ENCODE measurements around the gene SORCS3. TPM values are rescaled to one million over a fixed set of nuclear protein-coding genes. Genes with fewer than 3 reads are reported as not detected.

SORCS3 gene
- total and polyA plus RNA-seq, 2 donors (not counting 1 experiment from before 2014, with no cell fraction given) = not detected

GRCh38 chr10:104683567-104683966 is 42.5 kb downstream of the SORCS3 start:
- Mint-ChIP-seq H3K27ac (no peak overlapping the region), H3K27me3 (peaks cover 21% of the 10 kb centered on the region), H3K4me3 (no peak overlapping the region), H3K9me3 (ENCODE audit: insufficient read depth) (no peaks in the 10 kb centered on the region), H3K4me1 (no peaks in the 10 kb centered on the region)
- ChIA-PET CTCF (no interaction called here), POLR2A (no interaction called here)
- DNase-seq (no peak), ATAC-seq (ENCODE audit: low read depth) (no peak)
- Histone ChIP-seq H3K9me3 (ENCODE audit: control extremely low read depth in 1 of 3, control insufficient read depth in 2 of 3, insufficient read depth in 1 of 3, low read length in 2 of 3) (no peaks in the 10 kb centered on the region), H3K4me2 (replicated peaks; ENCODE audit: low read depth, low read length, poor library complexity, severe bottlenecking) (no peak overlapping the region), H3K79me2 (ENCODE audit: control insufficient read depth, insufficient read depth, low read length) (no peaks in the 10 kb centered on the region), H3K36me3 (replicated peaks in 1 of 2; ENCODE audit: control extremely low read depth in 1 of 2, control insufficient read depth in 1 of 2, extremely low read depth in 1 of 2, insufficient read depth in 2 of 2, low read length in 1 of 2) (no peaks in the 10 kb centered on the region), H3K4me3 (ENCODE audit: control extremely low read depth in 1 of 5, extremely low read depth in 1 of 5, insufficient read depth in 1 of 5, low read depth in 2 of 5, low read length in 4 of 5) (no peak overlapping the region), H3K27ac (ENCODE audit: low read length in 2 of 2) (no peak overlapping the region), H3K4me1 (ENCODE audit: control insufficient read depth in 2 of 2, insufficient read depth in 2 of 2, low read length in 2 of 2) (no peaks in the 10 kb centered on the region), H3K27me3 (replicated peaks in 1 of 4; ENCODE audit: control extremely low read depth in 1 of 4, control insufficient read depth in 3 of 4, insufficient read depth in 4 of 4, low read length in 3 of 4) (peaks cover 0 to 11% (median 0%) of the 10 kb centered on the region in 4 experiments), H4K20me1 (ENCODE audit: control insufficient read depth, insufficient read depth, low read length, poor library complexity, severe bottlenecking) (no peaks in the 10 kb centered on the region), H3K9ac (ENCODE audit: low read length) (no peak overlapping the region), H2AFZ (ENCODE audit: insufficient read depth, low read depth, low read length, poor library complexity, severe bottlenecking) (no peak overlapping the region)
- WGBS (ENCODE audit: insufficient coverage) = no CpG with 5 or more reads among the region's 1 CpG
- no peak for TF ChIP-seq EZH2 (IDR thresholded peaks at IDR 0.05; ENCODE audit: borderline replicate concordance, insufficient read depth, low read depth, low read length, poor library complexity, severe bottlenecking)
- TF ChIP-seq CTCF (IDR thresholded peaks at IDR 0.05) = no peak
- intact Hi-C loops (cut with micrococcal nuclease) = no loop called here

GRCh38 chr10:104686829-104687228 is 45.7 kb downstream of the SORCS3 start:
- H3K27me3 Mint-ChIP-seq = peaks cover 10% of the 10 kb centered on the region
- H3K4me3 Mint-ChIP-seq = no peak overlapping the region
- no peaks in the 10 kb centered on the region for H3K36me3 ChIP-seq (replicated peaks in 1 of 2; ENCODE audit: control extremely low read depth in 1 of 2, control insufficient read depth in 1 of 2, extremely low read depth in 1 of 2, insufficient read depth in 2 of 2, low read length in 1 of 2)
- no peak overlapping the region for H3K9ac ChIP-seq (ENCODE audit: low read length)
- DNase-seq (no peak), ATAC-seq (ENCODE audit: low read depth) (no peak)
- H3K4me2 ChIP-seq (replicated peaks; ENCODE audit: low read depth, low read length, poor library complexity, severe bottlenecking) = no peak overlapping the region
- H3K27ac Mint-ChIP-seq = no peak overlapping the region
- H3K27me3 ChIP-seq (replicated peaks in 1 of 4; ENCODE audit: control extremely low read depth in 1 of 4, control insufficient read depth in 3 of 4, insufficient read depth in 4 of 4, low read length in 3 of 4) = peaks cover 0 to 7% (median 0%) of the 10 kb centered on the region in 4 experiments
- intact Hi-C loops (cut with micrococcal nuclease) = no loop called here
- ChIA-PET CTCF (no interaction called here), POLR2A (no interaction called here)
- no peaks in the 10 kb centered on the region for H3K9me3 ChIP-seq (ENCODE audit: control extremely low read depth in 1 of 3, control insufficient read depth in 2 of 3, insufficient read depth in 1 of 3, low read length in 2 of 3)
- no peaks in the 10 kb centered on the region for H4K20me1 ChIP-seq (ENCODE audit: control insufficient read depth, insufficient read depth, low read length, poor library complexity, severe bottlenecking)
- no peak overlapping the region for H3K4me3 ChIP-seq (ENCODE audit: control extremely low read depth in 1 of 5, extremely low read depth in 1 of 5, insufficient read depth in 1 of 5, low read depth in 2 of 5, low read length in 4 of 5)
- H3K9me3 Mint-ChIP-seq (ENCODE audit: insufficient read depth) = no peaks in the 10 kb centered on the region
- 88% methylated on average over 1 of the region's 1 CpG for WGBS (ENCODE audit: insufficient coverage)
- TF ChIP-seq CTCF (IDR thresholded peaks at IDR 0.05) (no peak), EZH2 (IDR thresholded peaks at IDR 0.05; ENCODE audit: borderline replicate concordance, insufficient read depth, low read depth, low read length, poor library complexity, severe bottlenecking) (no peak)
- no peaks in the 10 kb centered on the region for H3K4me1 ChIP-seq (ENCODE audit: control insufficient read depth in 2 of 2, insufficient read depth in 2 of 2, low read length in 2 of 2)
- no peak overlapping the region for H3K27ac ChIP-seq (ENCODE audit: low read length in 2 of 2)
- H3K4me1 Mint-ChIP-seq = no peaks in the 10 kb centered on the region
- no peak overlapping the region for H2AFZ ChIP-seq (ENCODE audit: insufficient read depth, low read depth, low read length, poor library complexity, severe bottlenecking)
- H3K79me2 ChIP-seq (ENCODE audit: control insufficient read depth, insufficient read depth, low read length) = no peaks in the 10 kb centered on the region

All from B cell (primary cell).